ENCODE results near the gene REC8.

DNA sequence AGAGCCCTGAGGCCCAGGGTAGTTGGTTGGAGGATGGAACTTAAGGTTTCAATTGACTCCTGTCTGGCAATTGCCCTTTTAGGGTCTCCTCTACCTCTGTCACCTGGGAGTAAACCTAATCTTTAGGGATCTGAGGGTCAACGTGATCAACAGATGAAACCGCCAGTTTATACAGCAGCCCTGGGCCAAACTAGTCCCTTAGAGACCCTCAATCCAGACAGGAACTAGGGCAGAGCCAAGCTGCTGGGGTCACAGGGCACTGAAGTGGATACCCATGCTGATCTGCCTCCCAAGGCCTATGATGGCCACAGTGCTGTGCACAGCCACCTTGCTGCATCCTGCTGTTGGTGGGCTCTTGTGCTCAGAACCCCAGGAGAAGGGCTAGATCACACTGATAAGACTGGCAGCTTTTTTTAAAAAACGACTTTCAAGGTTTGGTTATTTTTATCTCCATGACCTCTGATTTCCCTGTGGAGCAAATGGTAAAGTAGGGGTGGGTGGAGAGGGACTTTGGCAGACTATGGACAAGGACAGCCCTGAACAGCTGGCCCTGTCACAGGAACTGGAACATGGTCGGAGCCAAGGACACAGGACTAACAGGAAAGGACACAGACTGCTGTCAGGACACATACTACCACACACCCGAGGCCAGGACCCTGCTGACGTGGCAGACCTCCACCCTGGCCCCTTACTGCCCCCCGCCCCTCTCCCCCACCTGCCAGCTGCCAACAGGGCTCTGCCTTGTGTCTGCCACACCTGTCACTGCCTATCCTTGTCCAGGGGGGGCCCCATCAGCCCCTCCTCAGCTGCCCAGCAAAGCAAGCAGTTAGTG is 40.9 kb upstream of the REC8 start:
- TF ChIP-seq, protein P1, sequence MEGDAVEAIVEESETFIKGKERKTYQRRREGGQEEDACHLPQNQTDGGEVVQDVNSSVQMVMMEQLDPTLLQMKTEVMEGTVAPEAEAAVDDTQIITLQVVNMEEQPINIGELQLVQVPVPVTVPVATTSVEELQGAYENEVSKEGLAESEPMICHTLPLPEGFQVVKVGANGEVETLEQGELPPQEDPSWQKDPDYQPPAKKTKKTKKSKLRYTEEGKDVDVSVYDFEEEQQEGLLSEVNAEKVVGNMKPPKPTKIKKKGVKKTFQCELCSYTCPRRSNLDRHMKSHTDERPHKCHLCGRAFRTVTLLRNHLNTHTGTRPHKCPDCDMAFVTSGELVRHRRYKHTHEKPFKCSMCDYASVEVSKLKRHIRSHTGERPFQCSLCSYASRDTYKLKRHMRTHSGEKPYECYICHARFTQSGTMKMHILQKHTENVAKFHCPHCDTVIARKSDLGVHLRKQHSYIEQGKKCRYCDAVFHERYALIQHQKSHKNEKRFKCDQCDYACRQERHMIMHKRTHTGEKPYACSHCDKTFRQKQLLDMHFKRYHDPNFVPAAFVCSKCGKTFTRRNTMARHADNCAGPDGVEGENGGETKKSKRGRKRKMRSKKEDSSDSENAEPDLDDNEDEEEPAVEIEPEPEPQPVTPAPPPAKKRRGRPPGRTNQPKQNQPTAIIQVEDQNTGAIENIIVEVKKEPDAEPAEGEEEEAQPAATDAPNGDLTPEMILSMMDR (conservative IDR thresholded peaks at IDR 0.05; ENCODE audit: low read depth, low read length): no peak
- TF ChIP-seq FOS (IDR thresholded peaks at IDR 0.05; ENCODE audit: low read depth, low read length) (no peak), RCOR1 (IDR thresholded peaks at IDR 0.05; ENCODE audit: insufficient replicate concordance, low read length) (no peak), SMC3 (IDR thresholded peaks at IDR 0.05; ENCODE audit: low read depth, low read length) (no peak)
- TF ChIP-seq, protein P2, sequence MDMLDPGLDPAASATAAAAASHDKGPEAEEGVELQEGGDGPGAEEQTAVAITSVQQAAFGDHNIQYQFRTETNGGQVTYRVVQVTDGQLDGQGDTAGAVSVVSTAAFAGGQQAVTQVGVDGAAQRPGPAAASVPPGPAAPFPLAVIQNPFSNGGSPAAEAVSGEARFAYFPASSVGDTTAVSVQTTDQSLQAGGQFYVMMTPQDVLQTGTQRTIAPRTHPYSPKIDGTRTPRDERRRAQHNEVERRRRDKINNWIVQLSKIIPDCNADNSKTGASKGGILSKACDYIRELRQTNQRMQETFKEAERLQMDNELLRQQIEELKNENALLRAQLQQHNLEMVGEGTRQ (IDR thresholded peaks at IDR 0.05; ENCODE audit: low read depth, low read length): no peak
